ENCODE data around the gene CSNK1G1. TPM values are rescaled to one million over a fixed set of nuclear protein-coding genes. Genes with fewer than 3 reads are reported as not detected.

CSNK1G1 gene
- polyA plus RNA-seq, 1 donor from 2014 or later = 18.9 TPM

DNA sequence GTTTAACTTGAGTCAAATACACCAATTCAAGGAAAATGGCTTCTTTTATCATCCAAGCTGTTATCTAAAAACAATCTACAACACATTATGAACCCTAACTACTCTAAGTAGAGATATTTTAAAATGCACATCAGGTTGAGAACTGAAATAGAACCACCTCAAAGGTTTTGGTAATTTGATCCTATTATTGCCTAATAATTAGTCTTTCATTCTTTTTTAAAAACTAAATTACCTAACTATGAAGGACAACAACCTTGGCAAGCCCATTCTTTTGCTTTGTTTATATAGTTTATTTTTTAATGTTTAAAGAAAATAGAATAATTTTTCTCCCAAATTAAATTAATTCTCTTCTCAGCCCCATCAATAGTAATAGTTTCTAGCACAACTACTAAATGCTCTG lies 132.1 kb downstream of the CSNK1G1 start:
- no peak overlapping the region for H3K4me2 ChIP-seq (ENCODE audit: low read length)
- H3K9me2 ChIP-seq (ENCODE audit: insufficient read depth, low read length) = no peaks in the 10 kb centered on the region
- H3K9me3 ChIP-seq (ENCODE audit: low read length) = no peaks in the 10 kb centered on the region
- no peaks in the 10 kb centered on the region for H4K20me1 ChIP-seq (ENCODE audit: insufficient read depth)
- H3K27ac ChIP-seq (ENCODE audit: low read length) = no peak overlapping the region
- TF ChIP-seq, protein P1, sequence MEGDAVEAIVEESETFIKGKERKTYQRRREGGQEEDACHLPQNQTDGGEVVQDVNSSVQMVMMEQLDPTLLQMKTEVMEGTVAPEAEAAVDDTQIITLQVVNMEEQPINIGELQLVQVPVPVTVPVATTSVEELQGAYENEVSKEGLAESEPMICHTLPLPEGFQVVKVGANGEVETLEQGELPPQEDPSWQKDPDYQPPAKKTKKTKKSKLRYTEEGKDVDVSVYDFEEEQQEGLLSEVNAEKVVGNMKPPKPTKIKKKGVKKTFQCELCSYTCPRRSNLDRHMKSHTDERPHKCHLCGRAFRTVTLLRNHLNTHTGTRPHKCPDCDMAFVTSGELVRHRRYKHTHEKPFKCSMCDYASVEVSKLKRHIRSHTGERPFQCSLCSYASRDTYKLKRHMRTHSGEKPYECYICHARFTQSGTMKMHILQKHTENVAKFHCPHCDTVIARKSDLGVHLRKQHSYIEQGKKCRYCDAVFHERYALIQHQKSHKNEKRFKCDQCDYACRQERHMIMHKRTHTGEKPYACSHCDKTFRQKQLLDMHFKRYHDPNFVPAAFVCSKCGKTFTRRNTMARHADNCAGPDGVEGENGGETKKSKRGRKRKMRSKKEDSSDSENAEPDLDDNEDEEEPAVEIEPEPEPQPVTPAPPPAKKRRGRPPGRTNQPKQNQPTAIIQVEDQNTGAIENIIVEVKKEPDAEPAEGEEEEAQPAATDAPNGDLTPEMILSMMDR (IDR thresholded peaks at IDR 0.05; ENCODE audit: poor library complexity, severe bottlenecking) = no peak
- TF ChIP-seq POLR2AphosphoS5 (IDR thresholded peaks at IDR 0.05) (no peak), MXI1 (conservative IDR thresholded peaks at IDR 0.05; ENCODE audit: poor library complexity, severe bottlenecking) (no peak), TAF1 (IDR thresholded peaks at IDR 0.05; ENCODE audit: low read depth) (no peak), RAD21 (conservative IDR thresholded peaks at IDR 0.05) (no peak), EZH2 (IDR thresholded peaks at IDR 0.05; ENCODE audit: borderline replicate concordance, insufficient read depth, low read length, poor library complexity, severe bottlenecking) (no peak), EP300 (conservative IDR thresholded peaks at IDR 0.05; ENCODE audit: poor library complexity, severe bottlenecking) (no peak), SMC3 (conservative IDR thresholded peaks at IDR 0.05; ENCODE audit: poor library complexity) (no peak)
- TF ChIP-seq, protein P2, sequence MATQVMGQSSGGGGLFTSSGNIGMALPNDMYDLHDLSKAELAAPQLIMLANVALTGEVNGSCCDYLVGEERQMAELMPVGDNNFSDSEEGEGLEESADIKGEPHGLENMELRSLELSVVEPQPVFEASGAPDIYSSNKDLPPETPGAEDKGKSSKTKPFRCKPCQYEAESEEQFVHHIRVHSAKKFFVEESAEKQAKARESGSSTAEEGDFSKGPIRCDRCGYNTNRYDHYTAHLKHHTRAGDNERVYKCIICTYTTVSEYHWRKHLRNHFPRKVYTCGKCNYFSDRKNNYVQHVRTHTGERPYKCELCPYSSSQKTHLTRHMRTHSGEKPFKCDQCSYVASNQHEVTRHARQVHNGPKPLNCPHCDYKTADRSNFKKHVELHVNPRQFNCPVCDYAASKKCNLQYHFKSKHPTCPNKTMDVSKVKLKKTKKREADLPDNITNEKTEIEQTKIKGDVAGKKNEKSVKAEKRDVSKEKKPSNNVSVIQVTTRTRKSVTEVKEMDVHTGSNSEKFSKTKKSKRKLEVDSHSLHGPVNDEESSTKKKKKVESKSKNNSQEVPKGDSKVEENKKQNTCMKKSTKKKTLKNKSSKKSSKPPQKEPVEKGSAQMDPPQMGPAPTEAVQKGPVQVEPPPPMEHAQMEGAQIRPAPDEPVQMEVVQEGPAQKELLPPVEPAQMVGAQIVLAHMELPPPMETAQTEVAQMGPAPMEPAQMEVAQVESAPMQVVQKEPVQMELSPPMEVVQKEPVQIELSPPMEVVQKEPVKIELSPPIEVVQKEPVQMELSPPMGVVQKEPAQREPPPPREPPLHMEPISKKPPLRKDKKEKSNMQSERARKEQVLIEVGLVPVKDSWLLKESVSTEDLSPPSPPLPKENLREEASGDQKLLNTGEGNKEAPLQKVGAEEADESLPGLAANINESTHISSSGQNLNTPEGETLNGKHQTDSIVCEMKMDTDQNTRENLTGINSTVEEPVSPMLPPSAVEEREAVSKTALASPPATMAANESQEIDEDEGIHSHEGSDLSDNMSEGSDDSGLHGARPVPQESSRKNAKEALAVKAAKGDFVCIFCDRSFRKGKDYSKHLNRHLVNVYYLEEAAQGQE (IDR thresholded peaks at IDR 0.05; ENCODE audit: borderline replicate concordance) = no peak
- H3K27me3 ChIP-seq (ENCODE audit: insufficient read depth, low read depth, low read length) = no peaks in the 10 kb centered on the region
- no peaks in the 10 kb centered on the region for H3K36me3 ChIP-seq (ENCODE audit: insufficient read depth, low read length)
- H3K9ac ChIP-seq (ENCODE audit: low read length) = no peak overlapping the region
- H3K79me2 ChIP-seq (replicated peaks; ENCODE audit: insufficient read depth, low read length) = no peaks in the 10 kb centered on the region
- H2AFZ ChIP-seq (ENCODE audit: low read depth, low read length) = no peak overlapping the region
- no peak overlapping the region for H3K4me3 ChIP-seq (ENCODE audit: low read length)
- H3F3A ChIP-seq (ENCODE audit: insufficient read depth, low read length, poor library complexity, severe bottlenecking) = no peaks in the 10 kb centered on the region

DNA sequence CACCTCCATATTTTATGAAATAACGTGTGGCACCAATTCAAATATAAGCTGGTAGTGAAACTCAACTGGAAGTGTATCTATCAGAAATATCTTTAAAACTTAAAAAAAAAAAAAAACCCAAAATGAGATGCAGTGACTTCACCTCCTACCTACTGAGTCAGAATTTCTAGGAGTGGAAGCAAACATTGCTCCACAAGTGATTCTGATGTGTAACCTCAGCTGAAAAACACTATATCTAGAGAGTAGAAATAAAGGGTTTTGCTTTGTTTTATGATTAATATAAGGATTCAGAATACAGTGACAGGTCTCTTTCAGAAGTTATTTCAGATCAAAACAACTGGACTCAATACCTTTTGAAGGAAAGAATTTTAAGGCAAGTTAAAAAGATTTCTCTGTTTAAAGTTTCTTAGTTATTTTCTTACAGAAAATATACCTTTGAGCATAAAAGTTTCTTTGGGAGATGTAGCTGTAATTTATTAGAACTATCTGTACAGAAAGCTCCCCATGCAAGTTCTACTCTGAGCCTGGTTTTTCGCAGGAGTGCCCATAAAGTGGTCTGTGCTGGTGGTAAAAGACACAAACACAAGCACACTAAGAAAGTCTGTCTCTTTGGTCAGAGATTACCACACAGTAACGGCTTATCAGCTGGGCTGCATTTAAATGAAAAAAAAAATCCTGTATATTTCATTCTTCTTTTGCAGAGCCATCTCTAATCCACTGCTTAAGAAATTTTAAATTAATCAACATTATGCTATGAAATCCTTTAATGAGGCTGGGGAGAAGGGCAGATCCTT lies 133.2 kb downstream of the CSNK1G1 start:
- Histone ChIP-seq H3K9me2 (ENCODE audit: insufficient read depth, low read length) (no peaks in the 10 kb centered on the region), H3K27ac (ENCODE audit: low read length) (no peak overlapping the region), H4K20me1 (ENCODE audit: insufficient read depth) (no peaks in the 10 kb centered on the region)

More for the DNA sequence above, 133.2 kb downstream of the CSNK1G1 start:
- Histone ChIP-seq H3K36me3 (ENCODE audit: insufficient read depth, low read length) (no peaks in the 10 kb centered on the region), H3K79me2 (replicated peaks; ENCODE audit: insufficient read depth, low read length) (no peaks in the 10 kb centered on the region), H2AFZ (ENCODE audit: low read depth, low read length) (no peak overlapping the region), H3K9me3 (ENCODE audit: low read length) (no peaks in the 10 kb centered on the region), H3K27me3 (ENCODE audit: insufficient read depth, low read depth, low read length) (no peaks in the 10 kb centered on the region), H3K4me3 (ENCODE audit: low read length) (no peak overlapping the region), H3F3A (ENCODE audit: insufficient read depth, low read length, poor library complexity, severe bottlenecking) (no peaks in the 10 kb centered on the region), H3K9ac (ENCODE audit: low read length) (no peak overlapping the region), H3K4me2 (ENCODE audit: low read length) (no peak overlapping the region)
- TF ChIP-seq EZH2 (IDR thresholded peaks at IDR 0.05; ENCODE audit: borderline replicate concordance, insufficient read depth, low read length, poor library complexity, severe bottlenecking) (no peak), MXI1 (conservative IDR thresholded peaks at IDR 0.05; ENCODE audit: poor library complexity, severe bottlenecking) (no peak), RAD21 (conservative IDR thresholded peaks at IDR 0.05) (no peak)
- TF ChIP-seq, protein P2 (IDR thresholded peaks at IDR 0.05; ENCODE audit: borderline replicate concordance) = no peak
- TF ChIP-seq, protein P1 (IDR thresholded peaks at IDR 0.05; ENCODE audit: poor library complexity, severe bottlenecking) = no peak
